HuH-7.5 (cell line): ENCODE data around the gene GATC.

Experiments used
- DNase-seq: peaks from one replicate; pipeline ENCODE4 v3.0.0; 2011; ENCODE audit warnings: low spot score

The GATC gene, protein sequence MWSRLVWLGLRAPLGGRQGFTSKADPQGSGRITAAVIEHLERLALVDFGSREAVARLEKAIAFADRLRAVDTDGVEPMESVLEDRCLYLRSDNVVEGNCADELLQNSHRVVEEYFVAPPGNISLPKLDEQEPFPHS

DNA sequence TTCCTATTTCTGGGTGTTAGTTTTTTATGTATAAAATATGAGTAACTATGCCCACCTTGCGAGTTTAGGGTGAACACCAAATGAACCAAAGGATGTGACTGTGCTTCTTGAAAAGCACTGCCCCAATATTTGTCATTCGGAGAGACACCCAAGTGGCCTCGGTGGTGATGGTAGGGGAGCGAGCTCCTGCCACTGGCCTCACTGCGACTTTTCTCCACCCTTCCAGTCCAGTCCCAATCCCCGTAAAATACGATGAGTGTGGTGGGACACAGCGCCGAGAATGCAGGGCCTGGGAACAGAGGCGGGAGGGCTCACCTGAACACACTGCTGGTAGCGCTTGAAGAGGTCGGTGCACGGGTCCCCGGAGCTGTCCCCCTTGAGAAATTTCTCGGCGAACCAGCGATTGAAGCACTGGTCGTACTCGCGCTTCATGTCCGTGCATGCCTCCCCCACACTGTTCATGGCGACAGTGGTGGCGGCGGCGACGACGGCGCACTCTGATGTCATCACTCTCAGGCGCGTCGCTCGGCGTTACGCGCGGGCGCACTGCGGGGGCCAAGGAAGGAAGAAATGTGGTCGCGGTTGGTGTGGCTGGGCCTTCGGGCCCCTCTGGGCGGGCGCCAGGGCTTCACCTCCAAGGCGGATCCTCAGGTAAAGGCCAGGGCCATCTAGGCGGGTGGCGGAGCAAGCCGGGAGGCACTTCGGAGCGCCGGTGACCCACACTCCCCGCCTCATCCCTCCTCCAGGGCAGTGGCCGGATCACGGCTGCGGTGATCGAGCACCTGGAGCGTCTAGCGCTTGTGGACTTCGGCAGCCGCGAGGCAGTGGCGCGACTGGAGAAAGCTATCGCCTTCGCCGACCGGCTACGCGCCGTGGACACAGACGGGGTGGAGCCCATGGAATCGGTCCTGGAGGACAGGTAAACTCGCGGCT lies at the start of gene GATC, which contains the start of gene TRIAP1:
Gene GATC, plus strand, starts transcription at position 534 of the 933 bp plus-strand sequence. Its CDS starts 37 bp downstream, at position 571.
Gene TRIAP1, minus strand, starts transcription at position 474 of the 933 bp plus-strand sequence. Its CDS starts 12 bp downstream, at position 462.
- DNase-seq = peak; percentile 34

DNA sequence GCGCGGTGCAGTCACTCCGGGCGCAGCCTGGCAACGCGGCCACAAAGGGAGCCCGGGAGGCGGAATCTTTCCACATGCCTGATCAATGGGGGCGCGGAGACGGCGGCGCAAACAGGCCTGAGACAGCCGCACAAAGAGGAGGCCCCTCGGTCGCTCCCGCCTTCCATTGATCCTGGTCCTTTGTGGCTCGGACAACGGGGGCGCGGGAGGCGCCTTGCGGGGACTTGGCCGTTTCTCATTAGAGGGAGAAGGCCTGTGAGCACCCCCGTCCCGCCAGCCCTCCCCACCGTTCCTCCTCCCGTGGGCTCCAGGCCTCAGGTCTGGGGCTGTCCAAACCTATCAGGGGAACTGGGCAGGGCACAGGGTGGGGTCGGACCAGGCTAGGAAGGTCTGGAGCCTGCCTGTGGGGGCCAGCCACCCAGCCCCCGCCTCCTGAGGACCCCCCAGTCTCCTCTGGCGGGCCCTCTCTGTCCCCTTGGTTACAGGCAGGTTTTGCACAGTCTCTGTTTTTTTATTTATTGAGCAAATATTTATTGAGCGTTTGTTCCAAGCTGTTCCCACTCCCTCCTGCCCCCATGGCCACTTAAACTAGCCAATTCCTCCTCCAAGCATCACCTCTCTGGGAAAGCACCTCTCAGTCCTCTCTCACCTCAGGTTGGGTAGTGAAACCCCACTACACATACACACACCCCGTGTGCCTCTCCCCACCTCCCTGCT lies 48.3 kb upstream of the GATC start:
- DNase-seq = no peak

DNA sequence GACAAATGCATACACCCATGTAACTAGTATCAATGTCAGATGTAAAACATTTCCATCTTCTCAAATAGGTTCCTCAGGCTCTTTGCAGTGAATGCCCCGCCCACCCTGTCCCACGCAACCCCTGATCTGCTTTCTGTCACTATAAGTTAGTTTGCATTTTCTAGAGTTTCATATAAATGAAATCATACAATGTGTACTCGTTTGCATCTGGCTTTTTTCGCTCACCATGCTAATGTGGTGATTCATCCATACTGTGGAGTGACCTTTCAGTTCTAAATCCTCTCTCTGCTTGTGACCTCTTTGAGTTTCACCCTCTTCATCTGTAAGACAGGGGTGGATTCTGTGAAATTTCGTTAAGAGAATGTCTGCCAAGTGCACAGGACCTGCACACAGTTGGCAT lies 46.7 kb upstream of the GATC start:
- no peak for DNase-seq

DNA sequence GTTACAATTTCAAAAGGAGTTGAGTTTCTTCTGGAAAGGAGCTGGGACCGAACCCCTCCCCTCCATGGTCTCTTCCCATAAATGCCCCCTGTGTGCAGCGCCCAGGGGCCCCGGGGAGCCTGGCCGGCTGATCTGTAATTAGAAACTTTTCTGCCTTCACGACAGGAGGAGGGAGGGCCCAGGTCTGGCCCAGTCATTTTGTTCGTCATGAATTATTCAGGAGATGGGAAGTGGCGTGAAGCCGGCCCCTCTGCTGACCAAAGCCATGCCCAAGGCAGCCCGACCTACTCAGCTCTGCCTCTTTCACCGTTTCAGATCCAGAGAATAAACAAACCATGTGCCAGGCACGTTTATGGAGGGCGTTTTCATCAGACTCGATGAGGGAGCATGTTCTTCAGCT lies 44.0 kb upstream of the GATC start:
- DNase-seq = no peak

DNA sequence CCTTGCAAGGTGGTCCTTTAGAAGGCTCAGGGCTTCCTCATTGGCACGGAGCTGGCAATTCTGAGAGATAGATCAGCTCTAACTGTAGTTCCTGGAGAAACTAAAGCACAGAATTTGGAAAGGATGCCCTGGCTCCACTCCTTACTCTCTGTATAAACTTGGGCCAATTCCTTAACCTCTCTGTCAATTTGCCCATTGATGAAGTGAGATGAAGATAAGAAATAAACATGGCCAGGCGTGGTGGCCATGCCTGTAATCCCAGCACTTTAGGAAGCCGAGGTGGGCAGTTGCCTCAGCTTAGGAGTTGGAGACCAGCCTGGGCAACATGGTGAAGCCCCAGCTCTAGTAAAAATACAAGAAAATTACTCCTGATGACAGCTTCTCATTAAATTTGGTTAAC lies 42.4 kb upstream of the GATC start:
- DNase-seq = no peak

DNA sequence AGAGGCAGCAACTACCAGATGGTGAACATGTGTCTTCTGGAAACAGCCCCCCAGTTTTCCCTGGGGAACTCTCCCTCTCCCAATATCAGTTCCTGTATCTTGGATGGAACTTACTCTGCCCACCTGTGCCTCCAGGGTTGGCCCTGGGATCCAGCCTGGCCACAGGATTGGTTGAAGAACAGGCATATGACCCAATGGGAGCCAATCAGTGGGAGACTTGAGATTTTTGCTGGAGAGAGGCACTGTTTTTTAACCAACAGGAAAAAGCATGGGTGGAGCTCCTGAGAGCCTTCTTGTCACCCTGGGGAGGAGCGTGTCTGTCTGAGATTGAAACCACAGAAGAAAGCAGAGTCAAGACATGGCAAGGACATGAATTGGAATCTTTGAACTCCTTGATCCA lies 42.0 kb upstream of the GATC start:
- no peak for DNase-seq

DNA sequence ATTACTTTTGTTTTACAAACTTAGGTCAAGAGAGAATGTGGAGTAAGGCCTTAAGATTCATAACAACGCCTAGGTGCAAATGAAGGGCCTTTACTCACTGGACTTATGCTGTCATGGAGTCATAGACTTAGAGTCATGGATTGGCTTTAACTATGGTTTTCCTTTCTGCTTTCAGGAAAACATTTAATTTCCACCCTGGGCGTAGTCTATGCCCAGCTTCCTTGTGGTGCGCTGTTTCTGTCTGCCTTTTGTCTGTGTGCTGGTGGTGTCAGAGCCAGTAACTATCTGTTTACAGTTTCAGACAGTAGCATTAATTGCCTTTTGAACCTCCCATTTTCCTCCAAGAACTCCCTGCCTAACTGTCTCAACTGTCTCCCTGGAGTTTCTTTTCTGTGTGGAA lies 40.2 kb upstream of the GATC start:
- DNase-seq = no peak

DNA sequence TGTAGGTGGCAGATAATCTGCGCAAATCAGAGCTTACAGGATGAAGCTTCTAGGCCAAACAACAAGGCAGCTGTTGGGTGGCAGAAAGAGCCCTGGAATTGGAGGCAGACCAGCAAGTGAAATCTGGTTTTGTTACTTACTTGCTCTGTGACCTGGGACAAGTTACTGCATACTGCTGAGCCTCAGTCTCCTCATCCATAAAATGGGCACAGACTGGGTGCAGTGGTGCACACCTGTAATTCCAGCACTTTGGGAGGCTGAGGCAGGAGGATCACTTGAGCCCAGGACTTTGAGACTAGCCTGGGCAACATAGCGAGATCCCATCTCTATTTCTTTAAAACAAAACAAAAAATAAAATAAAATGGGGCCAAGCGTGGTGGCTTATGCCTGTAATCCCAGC lies 39.7 kb upstream of the GATC start:
- DNase-seq = no peak

DNA sequence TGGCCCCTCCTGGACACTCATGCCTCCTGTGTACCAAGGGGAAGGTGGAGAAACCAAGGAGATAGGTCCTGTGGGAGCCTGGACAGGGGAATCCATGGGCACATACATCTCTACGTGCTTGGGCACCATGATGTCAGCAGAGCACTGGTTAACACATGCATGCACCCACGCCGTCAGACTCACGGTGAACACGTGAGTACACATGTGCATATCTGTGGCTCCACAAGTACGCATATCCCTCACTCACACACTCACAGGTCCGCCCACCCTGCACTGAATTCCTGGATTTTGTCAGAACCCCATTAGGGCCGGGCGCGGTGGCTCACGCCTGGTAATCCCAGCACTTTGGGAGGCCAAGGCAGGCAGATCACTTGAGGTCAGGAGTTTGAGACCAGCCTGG lies 37.5 kb upstream of the GATC start:
- no peak for DNase-seq

DNA sequence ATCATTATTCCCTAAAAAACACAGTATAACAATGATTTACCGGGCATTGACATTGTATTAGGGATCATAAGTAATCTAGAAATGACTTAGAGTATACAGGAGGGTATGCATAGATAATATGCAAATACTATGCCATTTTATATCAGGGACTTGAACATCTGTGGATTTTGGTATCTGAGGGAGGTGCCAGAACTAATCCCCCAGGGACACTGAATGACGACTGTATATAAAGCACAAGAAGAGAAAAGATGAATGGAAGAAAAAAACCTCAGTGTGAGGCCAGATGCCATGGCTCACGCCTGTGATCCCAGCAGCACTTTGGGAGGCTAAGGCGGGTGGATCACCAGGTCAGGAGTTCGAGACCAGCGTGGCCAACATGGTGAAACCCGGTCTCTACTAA lies 33.8 kb upstream of the GATC start:
- DNase-seq = no peak

DNA sequence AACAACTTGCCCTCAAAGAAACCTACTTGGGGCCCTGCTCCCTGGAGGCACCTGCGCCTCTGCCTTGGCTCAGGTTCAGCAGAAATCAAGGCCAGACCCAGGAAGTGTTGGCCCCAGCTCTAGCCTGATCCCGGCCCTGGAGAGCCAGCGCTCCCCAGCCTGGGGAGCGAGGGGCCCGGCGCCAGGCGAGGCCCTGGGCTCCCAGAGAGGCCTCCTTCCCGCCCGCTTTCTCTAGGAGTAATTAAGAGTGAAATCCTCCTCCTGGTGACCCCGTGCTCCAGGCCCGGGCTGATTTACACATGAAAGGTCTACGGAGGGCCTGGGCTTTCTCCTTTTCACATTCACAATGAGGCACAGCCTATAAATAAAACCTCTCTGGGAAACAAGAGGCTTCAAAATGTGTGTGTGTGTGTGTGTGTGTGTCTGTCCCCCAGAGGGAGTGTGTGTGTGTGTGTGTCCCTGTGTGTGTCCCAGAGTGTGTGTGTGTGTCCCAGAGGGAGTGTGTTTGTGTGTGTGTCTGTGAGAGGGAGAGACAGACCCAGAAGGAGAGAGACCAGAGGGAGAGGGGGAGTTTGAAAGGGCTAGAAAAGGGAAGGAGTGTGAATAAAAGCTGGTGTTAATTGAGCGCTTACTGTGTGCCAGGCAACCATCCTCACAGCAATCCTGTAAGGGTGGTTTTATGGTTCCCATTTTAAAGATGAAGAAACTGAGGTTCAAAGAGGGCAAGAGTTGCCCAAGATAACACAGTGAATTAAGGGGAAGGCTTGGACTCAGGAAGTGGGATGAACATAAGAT lies 32.1 kb upstream of the GATC start:
- DNase-seq = no peak

DNA sequence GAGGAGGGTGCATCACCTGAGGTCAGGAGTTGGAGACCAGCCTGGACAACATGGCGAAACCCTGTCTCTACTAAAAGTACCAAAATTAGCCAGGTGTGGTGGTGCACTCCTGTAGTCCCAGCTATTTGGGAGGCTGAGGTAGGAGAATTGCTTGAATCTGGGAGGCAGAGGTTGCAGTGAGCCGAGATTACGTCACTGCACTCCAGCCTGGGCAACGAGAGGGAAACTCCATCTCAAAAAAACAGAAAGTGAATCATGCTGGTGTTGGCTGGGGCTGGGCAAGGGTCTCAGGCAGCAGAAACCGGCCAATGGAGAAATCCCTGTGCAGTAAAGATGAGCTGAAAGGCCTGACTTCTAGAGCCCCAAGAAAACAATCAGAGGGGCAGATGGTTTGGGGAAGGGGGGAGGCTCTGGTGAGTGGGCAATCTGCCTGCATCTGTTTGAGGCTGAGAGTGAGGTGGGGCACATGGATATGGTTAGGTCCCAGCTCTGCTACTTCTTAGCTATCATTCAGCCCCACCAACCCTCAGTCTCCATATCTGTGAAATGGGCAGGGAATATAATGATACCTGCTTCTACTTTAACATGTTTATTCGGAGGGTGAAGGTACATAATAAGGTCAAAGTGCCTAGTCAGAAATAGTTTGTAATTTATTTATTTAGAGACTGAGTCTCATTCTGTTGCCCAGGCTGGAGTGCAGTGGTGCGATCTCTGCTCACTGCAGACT lies 29.6 kb upstream of the GATC start:
- no peak for DNase-seq

DNA sequence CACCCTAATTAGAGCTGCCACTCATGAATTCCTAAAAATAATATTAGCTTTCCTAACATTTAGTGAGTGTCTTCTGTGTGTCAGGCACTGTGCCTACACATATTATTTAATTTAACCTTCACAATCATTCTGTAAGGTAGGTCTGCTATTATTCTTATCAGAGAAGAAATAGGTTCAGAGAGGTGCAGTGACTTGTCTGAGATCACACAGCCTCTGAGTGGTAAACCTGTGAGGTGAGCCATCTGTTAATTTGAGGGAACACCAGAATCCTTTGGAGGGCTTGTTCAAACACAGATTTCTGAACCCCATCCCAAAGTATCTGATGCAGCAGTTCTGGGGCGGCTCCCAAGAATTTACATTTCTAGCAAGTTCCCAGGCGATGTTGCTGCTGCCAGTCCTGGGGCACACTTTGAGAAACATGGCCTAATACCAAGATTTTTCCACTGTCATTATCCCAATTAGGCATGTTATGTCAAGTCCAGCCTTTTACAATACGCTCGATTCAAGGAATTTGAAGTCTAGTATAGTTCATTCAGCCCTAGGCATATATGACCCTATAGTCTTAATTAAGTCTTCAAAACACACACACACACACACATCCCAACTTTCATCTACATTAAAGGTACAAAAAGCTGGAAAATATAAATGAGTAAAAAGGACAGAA lies 28.2 kb upstream of the GATC start:
- DNase-seq = no peak

DNA sequence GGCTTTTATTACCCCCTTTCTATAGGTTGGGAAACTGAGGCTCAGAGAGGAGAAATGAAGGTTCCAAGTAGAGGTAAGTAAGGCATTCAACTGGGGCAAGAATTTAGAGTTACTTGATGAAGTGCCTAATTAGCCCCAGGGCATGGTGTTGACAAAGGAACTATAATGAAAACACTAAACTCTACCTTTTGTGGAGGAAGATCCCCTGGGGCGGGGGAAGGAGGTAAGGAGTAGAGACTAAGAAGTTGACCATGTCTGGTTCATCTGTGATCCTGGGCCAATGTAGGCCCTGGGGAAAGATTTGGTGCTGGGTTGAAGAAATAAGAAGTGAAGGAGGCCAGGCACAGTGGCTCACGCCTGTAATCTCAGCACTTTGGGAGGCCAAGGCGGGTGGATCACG lies 24.5 kb upstream of the GATC start:
- DNase-seq = no peak

DNA sequence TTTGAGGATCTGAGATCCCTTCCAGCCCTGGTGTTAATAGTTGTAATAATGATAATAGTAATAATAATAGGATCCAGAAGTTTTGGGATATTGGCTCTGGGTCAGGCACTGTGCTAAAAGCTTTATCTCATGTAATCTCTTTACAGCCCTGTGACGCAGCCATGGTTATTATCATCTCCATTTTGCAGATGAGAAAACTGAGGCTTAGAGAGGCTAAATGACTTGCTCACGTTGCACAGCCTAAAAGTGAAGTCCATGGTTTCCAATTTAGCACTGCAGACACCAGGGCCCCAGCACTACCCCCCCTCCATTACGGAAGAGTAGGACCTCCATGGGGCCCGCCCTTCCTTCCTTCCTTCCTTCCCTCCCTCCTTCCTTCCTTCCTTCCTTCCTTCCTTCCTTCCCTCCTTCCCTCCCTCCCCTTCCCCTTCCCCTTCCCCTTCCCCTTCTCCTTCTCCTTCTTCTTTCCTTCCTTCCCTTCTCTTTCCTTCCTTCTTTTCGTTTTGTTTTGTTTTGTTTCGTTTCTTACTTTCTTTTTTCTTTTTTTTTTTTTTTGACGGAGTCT lies 23.3 kb upstream of the GATC start:
- DNase-seq = no peak

DNA sequence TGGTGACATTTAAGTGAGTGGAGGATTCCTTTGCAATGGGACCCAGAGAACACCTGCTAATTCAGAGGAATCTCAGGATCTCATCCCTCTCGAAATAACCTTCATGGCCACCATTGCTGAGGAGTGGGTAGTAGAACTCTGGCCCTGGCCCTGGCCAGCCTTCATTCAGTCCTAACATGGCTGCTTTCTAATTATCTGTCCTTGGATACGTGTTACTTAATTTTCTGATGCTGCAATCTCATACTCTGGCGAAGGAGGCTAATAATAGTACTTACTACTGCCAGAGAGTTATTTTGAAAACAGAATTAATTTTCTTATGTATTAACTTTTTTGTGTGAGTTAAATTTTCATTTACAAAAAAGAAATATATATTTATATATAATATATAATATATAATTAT lies 20.4 kb upstream of the GATC start:
- no peak for DNase-seq

DNA sequence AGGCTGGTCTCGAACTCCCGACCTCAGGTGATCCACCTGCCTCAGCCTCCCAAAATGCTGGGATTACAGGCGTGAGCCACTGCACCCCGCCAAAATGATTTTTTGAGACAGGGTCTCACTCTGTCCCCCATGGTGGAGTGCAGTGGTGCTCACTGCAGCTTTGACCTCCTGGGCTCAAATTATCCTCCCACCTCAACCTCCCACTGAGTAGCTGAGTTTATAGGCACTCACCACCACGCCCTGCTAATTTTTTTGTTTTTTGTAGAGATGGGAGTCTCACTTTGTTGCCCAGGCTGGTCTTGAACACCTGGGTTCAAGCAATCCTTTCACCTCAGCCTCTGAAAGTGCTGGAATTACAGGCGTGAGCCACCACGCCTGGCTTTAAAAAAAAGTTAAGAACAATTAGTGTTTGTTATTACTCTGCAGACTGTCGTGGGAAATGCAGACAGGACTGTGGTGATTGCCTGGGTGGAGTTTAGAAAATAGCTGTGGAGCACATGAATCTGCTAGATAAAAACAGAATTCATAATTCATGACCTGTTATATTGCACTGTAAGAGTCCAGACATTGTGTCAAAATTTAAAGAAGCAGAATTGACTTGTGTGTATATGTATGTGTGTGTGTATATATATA lies 17.5 kb upstream of the GATC start:
- DNase-seq = no peak

DNA sequence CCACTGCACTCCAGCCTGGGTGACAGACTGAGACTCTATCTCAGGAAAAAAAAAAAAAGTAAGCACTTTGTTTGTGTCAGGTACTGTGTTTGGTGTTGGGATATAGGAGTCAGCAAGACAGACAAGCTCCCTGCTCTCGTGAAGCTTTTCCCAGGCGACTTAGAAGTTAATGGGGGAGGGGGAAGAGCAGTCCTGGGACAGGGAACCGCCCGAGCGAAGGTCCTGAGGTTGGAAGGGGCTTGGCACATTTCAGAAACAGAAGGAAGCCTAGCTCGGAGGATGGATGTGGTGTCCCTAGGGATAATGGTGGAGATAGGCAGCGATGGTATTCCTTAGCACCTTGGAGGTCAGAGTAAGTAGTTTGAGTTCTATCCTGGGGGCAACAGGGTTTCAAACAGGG lies 16.9 kb upstream of the GATC start:
- DNase-seq = no peak

DNA sequence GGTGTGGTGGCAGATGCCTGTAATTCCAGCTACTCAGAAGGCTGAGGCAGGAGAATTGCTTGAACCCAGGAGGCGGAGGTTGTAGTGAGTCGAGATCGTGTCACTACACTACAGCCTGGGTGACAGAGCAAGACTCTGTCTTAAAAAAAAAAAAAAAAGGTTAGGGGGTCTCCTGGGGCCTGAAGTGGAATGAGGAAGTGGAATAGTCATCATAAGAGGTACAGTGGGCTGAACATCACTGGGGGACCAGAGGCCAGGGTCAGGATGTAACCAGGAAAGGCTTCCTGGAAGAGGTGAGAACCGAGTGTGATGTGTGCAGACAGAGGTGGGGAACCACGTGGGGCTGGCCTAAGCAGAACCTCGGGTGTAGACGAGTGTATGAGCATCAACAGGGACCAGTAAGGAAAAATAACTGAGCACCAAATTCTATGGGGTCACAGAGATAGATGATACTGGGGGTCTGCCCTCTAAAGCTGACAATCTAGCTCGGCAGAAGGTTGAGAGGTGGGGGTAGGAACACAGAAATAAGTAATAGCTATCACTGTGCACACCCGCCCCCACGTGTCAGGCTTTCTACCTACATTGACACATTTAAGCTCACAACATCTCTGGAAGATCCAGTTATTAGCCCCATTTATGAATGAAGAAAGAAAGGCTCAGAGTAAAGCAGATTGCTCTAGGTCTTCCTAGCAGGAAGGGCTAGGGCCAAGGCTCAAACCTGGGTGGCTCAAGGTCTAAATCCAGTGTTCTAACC lies 13.3 kb upstream of the GATC start:
- DNase-seq = no peak
